Hematopoietic multipotent progenitor cell treated with erythropoietin and hydrocortisone succinate and interleukin-3 and kit ligand, for 17 days (in vitro differentiated cells): ENCODE data around the gene DDX25.
"Not testable (repeated sequence)": the region's sequence is repeated elsewhere in the genome, so short reads cannot be mapped to it uniquely, and the experiment has no call there.

Source experiments
- DNase-seq: peaks from one replicate; pipeline ENCODE4 v3.0.0-alpha.2; 2015; ENCODE audit warnings: low spot score

The DDX25 gene

GRCh38 chr11:125904678-125905077 is 370 bp downstream of the DDX25 start:
- DNase-seq = no peak

DNA sequence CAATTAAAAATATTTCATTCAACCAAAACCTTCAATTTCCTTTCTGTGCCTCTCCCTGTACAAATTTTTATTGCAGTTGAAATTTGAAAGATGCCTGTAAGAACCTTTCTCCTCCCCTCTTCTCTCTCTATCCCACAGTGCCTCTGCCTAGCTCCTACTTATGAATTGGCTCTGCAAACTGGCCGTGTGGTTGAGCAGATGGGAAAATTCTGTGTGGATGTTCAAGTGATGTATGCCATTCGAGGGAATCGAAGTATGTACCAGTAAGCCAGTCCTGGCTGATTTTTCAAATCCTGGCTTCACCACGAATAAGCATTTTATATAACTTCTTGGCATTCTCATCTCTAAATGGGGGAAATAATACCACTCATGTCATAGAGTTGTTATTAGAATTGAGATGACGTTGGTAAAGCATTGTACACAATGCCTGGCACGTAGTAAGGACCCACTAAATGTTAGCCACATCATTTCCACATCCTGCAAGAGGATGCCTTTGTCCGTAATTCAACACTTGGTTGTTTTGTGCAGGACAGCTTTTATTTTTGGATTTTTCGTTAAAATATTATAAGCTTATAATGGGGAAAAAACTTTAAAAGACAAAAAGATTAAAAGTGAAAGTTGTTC is 6.0 kb downstream of the DDX25 start:
- DNase-seq = no peak

DNA sequence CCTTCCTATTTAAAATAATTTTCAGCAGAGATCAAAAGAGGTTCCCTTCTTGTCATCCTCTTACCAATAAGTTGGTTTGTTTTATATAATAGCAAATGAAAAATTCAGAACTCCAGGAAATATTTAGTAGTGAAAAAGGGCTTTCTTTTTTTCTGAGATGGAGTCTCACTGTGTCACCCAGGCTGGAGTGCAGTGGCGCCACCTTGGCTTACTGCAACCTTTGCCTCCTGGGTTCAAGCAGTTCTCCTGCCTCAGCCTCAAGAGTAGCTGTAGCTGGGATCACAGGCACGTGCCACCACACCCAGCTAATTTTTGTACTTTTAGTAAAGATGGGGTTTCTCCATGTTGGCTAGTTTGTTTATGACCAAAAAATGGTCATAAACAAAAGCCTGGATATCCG is 10.3 kb downstream of the DDX25 start:
- DNase-seq = not testable (repeated sequence)

DNA sequence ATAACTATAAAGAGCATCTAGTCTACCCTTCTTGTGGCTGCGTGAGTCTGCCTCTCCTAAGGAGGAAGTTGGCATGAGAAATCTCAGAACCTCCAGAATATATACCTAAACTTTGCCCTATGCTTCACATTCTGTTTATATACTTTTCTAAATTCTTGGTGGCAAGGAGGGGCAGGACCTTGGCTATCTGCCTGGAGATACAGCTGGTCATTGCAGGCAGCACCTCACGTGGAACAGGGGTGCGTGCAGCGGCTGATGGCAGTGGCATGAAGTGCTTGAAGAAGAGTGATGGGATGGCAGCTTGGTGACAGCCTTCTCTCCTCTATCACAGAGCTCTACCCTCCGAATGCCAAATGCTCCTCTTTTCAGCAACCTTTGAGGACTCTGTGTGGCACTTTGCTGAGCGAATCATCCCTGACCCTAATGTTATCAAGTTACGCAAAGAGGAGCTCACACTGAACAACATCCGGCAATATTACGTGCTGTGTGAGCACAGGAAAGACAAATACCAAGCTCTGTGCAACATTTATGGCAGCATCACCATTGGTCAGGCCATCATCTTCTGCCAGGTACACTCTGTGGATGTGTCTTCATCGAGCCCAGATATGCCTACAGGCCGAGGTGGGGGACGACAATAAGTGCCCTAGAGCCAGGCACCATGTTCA is 12.5 kb downstream of the DDX25 start:
- no peak for DNase-seq

DNA sequence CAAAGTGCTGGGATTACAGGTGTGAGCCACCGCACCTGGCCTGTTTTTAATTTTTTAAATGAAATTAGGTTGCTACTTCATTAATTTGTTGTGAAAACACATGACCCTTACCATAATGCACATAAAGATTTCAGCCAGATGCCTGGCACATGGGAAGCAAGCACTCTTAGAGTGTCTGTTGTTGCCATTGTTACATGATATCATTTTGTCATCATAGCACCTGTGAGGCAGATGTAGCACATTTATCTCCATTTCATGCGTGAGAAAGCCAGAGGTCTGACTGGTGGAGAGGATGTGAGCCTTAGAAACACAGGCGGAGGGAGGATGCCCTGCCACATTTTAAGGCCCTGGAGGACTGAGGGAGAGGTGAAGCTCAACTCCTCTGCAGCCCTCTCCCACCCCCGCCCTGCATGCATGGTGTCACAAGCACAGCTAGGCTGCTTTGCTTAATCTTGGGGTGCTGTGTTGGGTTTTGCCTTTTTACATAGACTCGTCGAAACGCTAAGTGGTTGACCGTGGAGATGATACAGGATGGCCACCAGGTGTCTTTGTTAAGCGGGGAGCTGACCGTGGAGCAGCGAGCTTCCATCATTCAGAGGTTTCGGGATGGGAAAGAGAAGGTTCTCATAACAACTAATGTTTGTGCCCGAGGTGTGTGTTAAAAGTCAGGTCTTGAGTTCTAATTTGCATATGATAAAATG is 14.0 kb downstream of the DDX25 start:
- DNase-seq = no peak

- DNase-seq = no peak
These were observed 16.7 kb downstream of the DDX25 start for GRCh38 chr11:125921042-125921441.

DNA sequence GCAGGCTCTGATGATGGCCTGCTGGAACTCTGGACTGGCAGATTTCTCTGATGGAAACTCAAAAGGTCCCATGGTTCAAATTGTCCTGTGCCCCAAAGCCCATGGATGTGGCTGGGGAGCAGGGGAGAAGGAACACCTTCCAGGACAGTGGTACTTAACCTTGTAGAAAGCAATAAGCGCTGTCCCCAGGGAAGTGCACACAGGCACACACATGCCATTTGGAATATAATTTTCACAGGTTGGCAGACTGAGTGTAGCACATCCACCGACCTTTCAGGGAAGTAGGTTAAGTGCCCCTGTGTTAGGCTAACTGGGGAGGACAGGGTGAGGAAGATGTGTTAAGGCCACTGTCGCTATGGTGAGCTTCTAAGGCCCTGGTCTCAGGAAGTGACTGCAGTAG is 17.8 kb downstream of the DDX25 start:
- DNase-seq = no peak

DNA sequence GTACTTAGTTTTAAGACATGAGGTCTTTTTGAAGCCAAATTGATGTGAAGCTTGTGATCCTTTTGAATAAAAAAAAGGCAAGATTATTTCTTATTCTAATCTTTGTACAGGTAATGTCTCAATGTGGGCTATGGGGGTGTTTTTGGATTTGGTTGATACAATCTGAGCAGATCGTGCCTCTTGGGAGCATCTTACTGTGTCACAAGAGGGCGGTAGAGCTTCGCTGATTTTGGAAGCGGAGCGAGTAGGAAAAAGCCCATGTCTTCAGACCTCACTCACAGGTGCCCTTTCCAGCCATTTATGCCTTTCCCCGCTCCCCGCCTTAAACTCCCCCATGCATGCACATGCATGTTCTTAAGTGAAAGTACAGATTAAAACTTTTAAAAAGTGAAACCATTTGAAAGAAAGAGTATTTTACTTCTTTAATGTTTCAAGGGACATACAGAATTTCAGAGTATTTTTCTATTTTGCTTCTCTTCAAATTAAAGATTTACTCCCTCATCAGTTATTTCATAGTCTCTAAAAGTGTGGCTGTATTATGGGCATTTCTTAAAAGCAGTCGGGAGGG is 18.8 kb downstream of the DDX25 start:
- peak; percentile 53 for DNase-seq

- DNase-seq = no peak
These were observed 19.3 kb downstream of the DDX25 start for GRCh38 chr11:125923633-125924032.

- no peak for DNase-seq
These were observed 20.2 kb downstream of the DDX25 start for GRCh38 chr11:125924384-125925007.

GRCh38 chr11:125925247-125925740 is 21.0 kb downstream of the DDX25 start:
- DNase-seq = no peak

- no peak for DNase-seq
These were observed 21.5 kb downstream of the DDX25 start for GRCh38 chr11:125925804-125926203.

GRCh38 chr11:125926682-125927081 is 22.4 kb downstream of the DDX25 start:
- no peak for DNase-seq

DNA sequence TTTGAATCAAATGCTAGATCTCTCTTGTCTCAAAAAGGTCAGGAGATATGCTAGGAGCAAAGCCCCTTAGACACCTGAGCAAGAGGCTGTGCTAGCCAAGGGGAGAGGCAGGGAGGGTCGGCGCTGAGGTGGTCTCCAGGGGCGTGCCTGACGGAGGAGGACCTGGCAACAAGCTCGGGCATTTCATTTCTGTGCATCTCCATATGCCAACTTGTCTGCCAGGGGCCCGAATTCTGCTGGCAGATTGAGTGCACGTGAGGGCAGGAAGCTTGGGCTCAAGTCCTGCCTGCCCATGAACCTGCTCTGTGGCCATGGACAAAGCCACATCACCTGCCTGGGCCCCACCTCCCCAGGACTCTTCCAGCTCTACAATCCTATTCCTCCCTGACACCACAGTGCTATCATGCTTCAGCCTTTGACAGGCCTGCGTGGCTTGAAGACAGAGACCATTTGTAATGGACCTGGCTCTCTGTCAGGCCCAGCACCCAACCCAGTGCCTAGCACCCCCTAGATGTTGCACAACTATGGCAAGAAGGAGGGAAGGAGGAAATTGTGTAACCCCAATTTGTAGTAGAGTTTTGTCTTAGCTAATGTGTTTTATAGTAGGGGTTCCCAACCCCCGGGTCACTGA is 25.3 kb downstream of the DDX25 start:
- DNase-seq = no peak

DNA sequence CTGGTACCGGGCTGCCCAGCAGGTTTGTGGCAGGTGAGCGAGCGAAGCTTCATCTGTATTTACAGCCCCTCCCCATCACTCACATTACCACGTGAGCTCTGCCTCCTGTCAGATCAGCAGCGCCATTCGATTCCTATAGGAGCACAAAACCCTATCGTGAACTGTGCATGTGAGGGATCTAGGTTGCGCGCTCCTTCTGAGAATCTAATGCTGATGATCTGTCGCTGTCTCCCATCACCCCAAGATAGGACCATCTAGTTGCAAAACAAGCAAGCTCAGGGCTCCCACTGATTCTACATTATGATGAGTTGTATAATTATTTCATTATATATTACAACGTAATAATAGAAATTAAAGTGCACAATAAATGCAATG is 25.8 kb downstream of the DDX25 start:
- no peak for DNase-seq

DNA sequence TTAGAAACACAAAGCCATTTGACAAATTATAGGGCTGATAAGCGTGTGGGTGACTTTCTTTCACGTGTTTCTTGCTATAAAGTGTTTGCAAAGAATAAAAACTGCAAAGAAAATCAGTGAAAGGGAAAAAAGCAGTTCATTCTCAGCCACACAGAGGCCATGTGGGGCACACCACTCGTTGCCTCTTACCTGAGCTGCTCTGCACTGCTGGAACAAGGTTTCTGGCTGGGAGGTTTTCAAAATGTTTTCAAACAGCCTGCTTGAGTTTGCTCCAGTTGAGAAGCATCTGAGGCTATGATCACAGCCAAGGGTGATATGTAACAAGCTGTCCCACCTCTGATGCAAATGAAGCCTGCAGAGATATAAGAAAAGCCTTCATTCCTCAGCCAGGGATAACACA is 26.8 kb downstream of the DDX25 start:
- DNase-seq = no peak

GRCh38 chr11:125931668-125932067 is 27.4 kb downstream of the DDX25 start:
- DNase-seq = no peak

- DNase-seq = no peak
These were observed 28.0 kb downstream of the DDX25 start for GRCh38 chr11:125932301-125932700.

- no peak for DNase-seq
These were observed 28.9 kb downstream of the DDX25 start for GRCh38 chr11:125933030-125933813.

DNA sequence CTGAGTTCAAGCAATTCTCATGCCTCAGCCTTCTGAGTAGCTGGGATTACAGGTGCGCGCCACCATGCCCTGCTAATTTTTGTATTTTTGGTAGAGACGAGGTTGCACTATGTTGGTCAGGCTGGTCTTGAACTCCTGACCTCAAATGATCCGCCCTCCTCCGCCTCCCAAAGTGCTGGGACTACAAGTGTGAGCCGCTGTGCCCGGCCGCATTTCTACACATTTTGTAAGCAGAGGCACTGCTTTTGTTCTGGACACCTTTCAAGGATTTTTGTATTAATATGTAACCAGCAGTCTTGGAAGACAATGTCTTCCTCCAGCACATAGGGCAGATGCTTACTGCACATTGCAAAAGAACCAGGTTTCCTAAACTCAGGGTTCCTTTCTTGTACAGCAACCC is 30.2 kb downstream of the DDX25 start:
- no peak for DNase-seq

DNA sequence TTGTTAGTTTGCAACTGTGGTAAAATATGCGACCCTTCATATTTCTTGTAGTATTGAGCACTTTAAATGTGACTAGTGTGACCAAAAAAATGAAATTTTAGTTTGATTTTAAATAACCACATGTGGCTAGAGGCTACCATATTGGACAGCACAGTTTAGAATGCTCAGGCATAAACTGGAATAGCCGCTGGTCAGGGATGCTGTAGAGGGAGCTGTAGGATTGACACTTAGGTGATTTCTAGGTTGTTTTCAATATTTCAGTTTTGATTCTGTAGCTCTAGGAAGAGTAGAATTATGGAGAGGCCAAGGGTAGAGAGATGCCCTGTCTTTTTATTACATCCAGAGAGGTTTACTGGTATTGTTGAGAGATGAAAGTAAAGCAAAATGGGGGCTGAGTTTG is 30.7 kb downstream of the DDX25 start:
- no peak for DNase-seq
